Effector memory CD8-positive, alpha-beta T cell (primary cell): ENCODE results near the gene RNASE13.

Source experiments
- ATAC-seq: fragments of 150-1000 bp; cut with Tn5 transposase; replicated peaks from 2 replicates; pipeline ENCODE4 v1.10.0; 2021; ENCODE audit warnings: mild to moderate bottlenecking, moderate library complexity
- DNase-seq, 3 experiments: peaks; one replicate each; pipeline ENCODE4 v3.0.0; 2021
- H3K27ac Mint-ChIP-seq, 2 donors: one replicate each; pipeline ENCODE4 v1.8.0; 2022; ENCODE audit warnings: mild to moderate bottlenecking in 2 of 2, mixed read lengths in 2 of 2, moderate library complexity in 2 of 2
- H3K27me3 Mint-ChIP-seq, 2 donors: one replicate each; pipeline ENCODE4 v1.8.0; 2022; ENCODE audit warnings: mixed read lengths in 2 of 2
- H3K36me3 Mint-ChIP-seq: one replicate; pipeline ENCODE4 v1.8.0; 2022; ENCODE audit warnings: mild to moderate bottlenecking, moderate library complexity, mixed read lengths; ENCODE audit not compliant: insufficient read depth
- H3K4me1 Mint-ChIP-seq, 2 donors: one replicate each; pipeline ENCODE4 v1.8.0; 2022; ENCODE audit warnings: low read depth in 2 of 2, mixed read lengths in 2 of 2
- H3K4me3 Mint-ChIP-seq, 2 donors: one replicate each; pipeline ENCODE4 v1.8.0; 2022; ENCODE audit warnings: mild to moderate bottlenecking in 2 of 2, mixed read lengths in 2 of 2, moderate library complexity in 2 of 2
- H3K9me3 Mint-ChIP-seq, 2 donors: one replicate each; pipeline ENCODE4 v1.8.0; 2022; ENCODE audit warnings: mixed read lengths in 2 of 2

The RNASE13 gene

GRCh38 chr14:21057803-21058675, 23.4 kb upstream of the RNASE13 start, which contains the start of gene RNASE8:
RNASE8 (plus strand) TSS chr14:21057822; CDS start chr14:21057893, 71 bp downstream.
- peaks cover 36 to 47% of the 10 kb centered on the region in 2 donors for H3K27me3 Mint-ChIP-seq
- H3K4me1 Mint-ChIP-seq: no peaks in the 10 kb centered on the region
- no peak within 1 kb of the TSS for H3K27ac Mint-ChIP-seq
- no peak for DNase-seq
- no peaks in the 10 kb centered on the region for H3K9me3 Mint-ChIP-seq
- H3K4me3 Mint-ChIP-seq: no peak within 1 kb of the TSS
- H3K36me3 Mint-ChIP-seq: no peaks in the 10 kb centered on the region
- no peak for ATAC-seq

- ATAC-seq: no peak
- no peaks in the 10 kb centered on the region for H3K9me3 Mint-ChIP-seq
- H3K36me3 Mint-ChIP-seq: no peaks in the 10 kb centered on the region
- H3K4me1 Mint-ChIP-seq: no peaks in the 10 kb centered on the region
- no peak for DNase-seq
- no peak overlapping the region for H3K4me3 Mint-ChIP-seq
- peaks cover 33 to 48% of the 10 kb centered on the region in 2 donors for H3K27me3 Mint-ChIP-seq
- no peak overlapping the region for H3K27ac Mint-ChIP-seq
These were observed 22.0 kb upstream of the RNASE13 start for GRCh38 chr14:21056520-21057163.

- H3K27me3 Mint-ChIP-seq: peaks cover 30 to 47% of the 10 kb centered on the region in 2 donors
- H3K4me1 Mint-ChIP-seq: no peaks in the 10 kb centered on the region
- no peak for ATAC-seq
- no peak for DNase-seq
- H3K4me3 Mint-ChIP-seq: no peak overlapping the region
- no peak overlapping the region for H3K27ac Mint-ChIP-seq
- no peaks in the 10 kb centered on the region for H3K9me3 Mint-ChIP-seq
- no peaks in the 10 kb centered on the region for H3K36me3 Mint-ChIP-seq
These were observed 21.0 kb upstream of the RNASE13 start for GRCh38 chr14:21055432-21056117.

- ATAC-seq (no peak), DNase-seq (no peak)
- H3K4me3 Mint-ChIP-seq: no peak overlapping the region
- H3K36me3 Mint-ChIP-seq: no peaks in the 10 kb centered on the region
- H3K9me3 Mint-ChIP-seq: no peaks in the 10 kb centered on the region
- H3K4me1 Mint-ChIP-seq: no peaks in the 10 kb centered on the region
- H3K27ac Mint-ChIP-seq: no peak overlapping the region
- H3K27me3 Mint-ChIP-seq: peaks cover 22 to 47% of the 10 kb centered on the region in 2 donors
These were observed 20.1 kb upstream of the RNASE13 start for GRCh38 chr14:21054768-21055145.

GRCh38 chr14:21054123-21054767, 19.6 kb upstream of the RNASE13 start:
- Mint-ChIP-seq H3K27me3 (peaks cover 21 to 47% of the 10 kb centered on the region in 2 donors), H3K27ac (peak overlapping the region in 1 of 2 donors; percentile 12), H3K36me3 (no peaks in the 10 kb centered on the region), H3K4me3 (no peak overlapping the region), H3K4me1 (no peaks in the 10 kb centered on the region), H3K9me3 (no peaks in the 10 kb centered on the region)
- DNase-seq: no peak
- ATAC-seq: no peak

- Mint-ChIP-seq H3K27me3 (peaks cover 23 to 49% of the 10 kb centered on the region in 2 donors), H3K27ac (peak overlapping the region in 1 of 2 donors; percentile 12), H3K36me3 (no peaks in the 10 kb centered on the region), H3K9me3 (no peaks in the 10 kb centered on the region), H3K4me1 (no peaks in the 10 kb centered on the region), H3K4me3 (no peak overlapping the region)
- no peak for ATAC-seq
- DNase-seq: no peak
These were observed 18.8 kb upstream of the RNASE13 start for GRCh38 chr14:21053184-21054122.

- DNase-seq (no peak), ATAC-seq (no peak)
- Mint-ChIP-seq H3K9me3 (no peaks in the 10 kb centered on the region), H3K27me3 (peaks cover 24 to 45% of the 10 kb centered on the region in 2 donors), H3K36me3 (no peaks in the 10 kb centered on the region), H3K4me1 (no peaks in the 10 kb centered on the region), H3K27ac (no peak overlapping the region), H3K4me3 (no peak overlapping the region)
These were observed 16.0 kb upstream of the RNASE13 start for GRCh38 chr14:21050597-21050996.

- ATAC-seq (no peak), DNase-seq (no peak)
- H3K9me3 Mint-ChIP-seq: no peaks in the 10 kb centered on the region
- no peak overlapping the region for H3K27ac Mint-ChIP-seq
- no peak overlapping the region for H3K4me3 Mint-ChIP-seq
- peaks cover 36 to 45% of the 10 kb centered on the region in 2 donors for H3K27me3 Mint-ChIP-seq
- H3K36me3 Mint-ChIP-seq: no peaks in the 10 kb centered on the region
- H3K4me1 Mint-ChIP-seq: peaks cover 0 to 4% of the 10 kb centered on the region in 2 donors
These were observed 14.7 kb upstream of the RNASE13 start for GRCh38 chr14:21049271-21049673.

- Mint-ChIP-seq H3K9me3 (no peaks in the 10 kb centered on the region), H3K4me1 (peaks cover 0 to 6% of the 10 kb centered on the region in 2 donors), H3K4me3 (no peak overlapping the region), H3K27me3 (peaks cover 31 to 46% of the 10 kb centered on the region in 2 donors), H3K36me3 (no peaks in the 10 kb centered on the region), H3K27ac (no peak overlapping the region)
- no peak for ATAC-seq
- DNase-seq: no peak
These were observed 14.0 kb upstream of the RNASE13 start for GRCh38 chr14:21048638-21049037.

- H3K4me3 Mint-ChIP-seq: no peak overlapping the region
- H3K9me3 Mint-ChIP-seq: no peaks in the 10 kb centered on the region
- peaks cover 0 to 8% of the 10 kb centered on the region in 2 donors for H3K4me1 Mint-ChIP-seq
- ATAC-seq (no peak), DNase-seq (no peak)
- no peaks in the 10 kb centered on the region for H3K36me3 Mint-ChIP-seq
- no peak overlapping the region for H3K27ac Mint-ChIP-seq
- peaks cover 32 to 50% of the 10 kb centered on the region in 2 donors for H3K27me3 Mint-ChIP-seq
These were observed 12.8 kb upstream of the RNASE13 start for GRCh38 chr14:21047378-21047781.

- Mint-ChIP-seq H3K27me3 (peaks cover 25 to 28% of the 10 kb centered on the region in 2 donors), H3K36me3 (no peaks in the 10 kb centered on the region)
- ATAC-seq: peak; percentile 64
These were observed 9.5 kb upstream of the RNASE13 start for GRCh38 chr14:21043974-21044618.

GRCh38 chr14:21043387-21043973, 8.9 kb upstream of the RNASE13 start:
- peaks cover 22 to 25% of the 10 kb centered on the region in 2 donors for H3K27me3 Mint-ChIP-seq
- no peak overlapping the region for H3K27ac Mint-ChIP-seq
- peaks cover 0 to 8% of the 10 kb centered on the region in 2 donors for H3K4me1 Mint-ChIP-seq
- ATAC-seq (no peak), DNase-seq (no peak)
- no peaks in the 10 kb centered on the region for H3K36me3 Mint-ChIP-seq
- H3K4me3 Mint-ChIP-seq: no peak overlapping the region
- no peaks in the 10 kb centered on the region for H3K9me3 Mint-ChIP-seq

More at GRCh38 chr14:21043974-21044618, 9.5 kb upstream of the RNASE13 start:
- H3K9me3 Mint-ChIP-seq: no peaks in the 10 kb centered on the region
- no peak overlapping the region for H3K4me3 Mint-ChIP-seq
- H3K4me1 Mint-ChIP-seq: peaks cover 0 to 8% of the 10 kb centered on the region in 2 donors
- peak overlapping the region in 1 of 2 donors; percentile 1 for H3K27ac Mint-ChIP-seq
- DNase-seq: no peak
